OCI-LY3 (cell line): ENCODE results near the gene PHF19.

Source experiments
- H2AFZ ChIP-seq: fragments of 200-600, 300-600 bp; shearing (Covaris generic); 2 replicates; pipeline ENCODE4 v1.6.0; 2014; ENCODE audit warnings: antibody characterized with exemption, low read depth, low read length
- H3K27ac ChIP-seq: fragments of 200-600, 300-600 bp; sonication (generic); 2 replicates; pipeline ENCODE4 v1.5.1; 2014; ENCODE audit warnings: mild to moderate bottlenecking, low read length, moderate library complexity, mixed read lengths
- H3K27me3 ChIP-seq: fragments of 200-600, 300-600 bp; sonication (generic); 2 replicates; pipeline ENCODE4 v1.6.1; 2014; ENCODE audit warnings: low read depth, low read length, mixed read lengths
- H3K36me3 ChIP-seq: fragments of 200-600, 300-600 bp; sonication (generic); replicated peaks from 2 replicates; pipeline ENCODE3; 2014; ENCODE audit warnings: low read depth, low read length, mixed read lengths
- H3K4me1 ChIP-seq: fragments of 300-600, 200-600 bp; sonication (generic); 2 replicates; pipeline ENCODE4 v1.6.1; 2014; ENCODE audit warnings: low read length, mixed read lengths
- H3K4me2 ChIP-seq: fragments of 200-600, 300-600 bp; sonication (generic); 2 replicates; pipeline ENCODE4 v1.6.1; 2014; ENCODE audit warnings: low read length, mixed read lengths
- H3K4me3 ChIP-seq: fragments of 300-600, 200-600 bp; sonication (generic); 2 replicates; pipeline ENCODE4 v1.5.1; 2014; ENCODE audit warnings: antibody characterized with exemption, mild to moderate bottlenecking, low read length, moderate library complexity
- H3K79me2 ChIP-seq: fragments of 300-600, 200-600 bp; shearing (Covaris generic); 2 replicates; pipeline ENCODE4 v1.6.1; 2014; ENCODE audit warnings: mild to moderate bottlenecking, low read length, mixed read lengths
- H3K9ac ChIP-seq: fragments of 300-600, 200-600 bp; shearing (Covaris generic); 2 replicates; pipeline ENCODE4 v1.6.0; 2014; ENCODE audit warnings: mild to moderate bottlenecking, low read length, moderate library complexity
- H3K9me3 ChIP-seq: fragments of 200-600, 300-600 bp; shearing (Covaris generic); 2 replicates; pipeline ENCODE4 v1.6.1; 2014; ENCODE audit warnings: low read length, mixed read lengths; ENCODE audit not compliant: insufficient read depth
- H4K20me1 ChIP-seq: fragments of 200-600, 300-600 bp; sonication (generic); 2 replicates; pipeline ENCODE4 v1.6.1; 2016; ENCODE audit warnings: low read length, mixed read lengths; ENCODE audit not compliant: insufficient read depth
- EZH2phosphoT487 ChIP-seq: fragments of 200-600 bp; shearing (Covaris generic); IDR thresholded peaks from 2 replicates; pipeline ENCODE4 v1.6.1; 2018; ENCODE audit warnings: antibody characterized with exemption, mixed run types, low read depth
- TF ChIP-seq, protein P1 (sequence below): fragments of 200-600, 300-600 bp; sonication (generic); IDR thresholded peaks from 2 replicates; pipeline ENCODE4 v1.5.1; 2014; ENCODE audit warnings: antibody characterized with exemption, low read length, low read depth

The PHF19 gene

GRCh38 chr9:120883608-120883996 is 6.6 kb upstream of the PHF19 start:
- no peak overlapping the region for H3K27ac ChIP-seq
- no peaks in the 10 kb centered on the region for H3K27me3 ChIP-seq
- peaks cover 3% of the 10 kb centered on the region; the same call in 1 of the 2 replicates for H3K79me2 ChIP-seq
- no peak for TF ChIP-seq EZH2phosphoT487
- TF ChIP-seq, protein P1, sequence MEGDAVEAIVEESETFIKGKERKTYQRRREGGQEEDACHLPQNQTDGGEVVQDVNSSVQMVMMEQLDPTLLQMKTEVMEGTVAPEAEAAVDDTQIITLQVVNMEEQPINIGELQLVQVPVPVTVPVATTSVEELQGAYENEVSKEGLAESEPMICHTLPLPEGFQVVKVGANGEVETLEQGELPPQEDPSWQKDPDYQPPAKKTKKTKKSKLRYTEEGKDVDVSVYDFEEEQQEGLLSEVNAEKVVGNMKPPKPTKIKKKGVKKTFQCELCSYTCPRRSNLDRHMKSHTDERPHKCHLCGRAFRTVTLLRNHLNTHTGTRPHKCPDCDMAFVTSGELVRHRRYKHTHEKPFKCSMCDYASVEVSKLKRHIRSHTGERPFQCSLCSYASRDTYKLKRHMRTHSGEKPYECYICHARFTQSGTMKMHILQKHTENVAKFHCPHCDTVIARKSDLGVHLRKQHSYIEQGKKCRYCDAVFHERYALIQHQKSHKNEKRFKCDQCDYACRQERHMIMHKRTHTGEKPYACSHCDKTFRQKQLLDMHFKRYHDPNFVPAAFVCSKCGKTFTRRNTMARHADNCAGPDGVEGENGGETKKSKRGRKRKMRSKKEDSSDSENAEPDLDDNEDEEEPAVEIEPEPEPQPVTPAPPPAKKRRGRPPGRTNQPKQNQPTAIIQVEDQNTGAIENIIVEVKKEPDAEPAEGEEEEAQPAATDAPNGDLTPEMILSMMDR, result no peak
- H3K4me2 ChIP-seq, result no peak overlapping the region
- no peak overlapping the region for H3K9ac ChIP-seq
- peaks cover 16% of the 10 kb centered on the region for H3K4me1 ChIP-seq
- no peak overlapping the region for H3K4me3 ChIP-seq
- H2AFZ ChIP-seq, result no peak overlapping the region
- H3K36me3 ChIP-seq, result no peaks in the 10 kb centered on the region
- H4K20me1 ChIP-seq, result no peaks in the 10 kb centered on the region
- H3K9me3 ChIP-seq, result no peaks in the 10 kb centered on the region

- no peak overlapping the region for H3K4me2 ChIP-seq
- H3K36me3 ChIP-seq, result no peaks in the 10 kb centered on the region
- H3K27me3 ChIP-seq, result no peaks in the 10 kb centered on the region
- no peak overlapping the region for H3K4me3 ChIP-seq
- H3K9me3 ChIP-seq, result no peaks in the 10 kb centered on the region
- H3K27ac ChIP-seq, result no peak overlapping the region
- peaks cover 9% of the 10 kb centered on the region for H3K79me2 ChIP-seq
- H3K4me1 ChIP-seq, result peaks cover 21% of the 10 kb centered on the region
- no peaks in the 10 kb centered on the region for H4K20me1 ChIP-seq
- no peak overlapping the region for H2AFZ ChIP-seq
- TF ChIP-seq EZH2phosphoT487, result no peak
- TF ChIP-seq, protein P1, result no peak
- H3K9ac ChIP-seq, result no peak overlapping the region
Measured at GRCh38 chr9:120882935-120883607, 6.1 kb upstream of the PHF19 start.

DNA sequence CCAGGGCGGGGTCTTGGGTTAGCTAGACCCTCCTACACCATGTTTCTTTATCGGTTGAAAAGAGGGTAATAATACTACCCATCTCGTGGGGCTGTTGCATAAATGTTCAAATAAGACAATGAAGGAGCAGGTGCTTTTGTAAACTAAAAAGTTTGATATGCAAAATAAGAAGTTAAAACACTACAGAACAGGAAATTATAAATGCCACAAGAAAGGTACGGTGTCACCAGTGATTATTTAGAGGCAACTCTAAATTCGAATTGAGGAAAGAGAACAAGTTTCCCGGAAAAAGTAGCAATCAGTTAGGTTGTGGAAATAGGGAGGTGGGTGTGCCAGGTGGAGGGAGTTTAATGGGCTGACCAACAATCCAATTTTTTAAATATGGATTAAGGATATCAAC is 2.5 kb upstream of the PHF19 start:
- Histone ChIP-seq H3K9me3 (no peaks in the 10 kb centered on the region), H2AFZ (no peak overlapping the region), H3K4me1 (peaks cover 38% of the 10 kb centered on the region), H3K79me2 (peaks cover 34% of the 10 kb centered on the region), H3K4me3 (no peak overlapping the region), H3K36me3 (peaks cover 5% of the 10 kb centered on the region), H4K20me1 (no peaks in the 10 kb centered on the region), H3K4me2 (peak overlapping the region; percentile 100), H3K27ac (no peak overlapping the region), H3K27me3 (no peaks in the 10 kb centered on the region), H3K9ac (no peak overlapping the region)
- TF ChIP-seq EZH2phosphoT487, result no peak
- TF ChIP-seq, protein P1, result no peak

- no peak for TF ChIP-seq EZH2phosphoT487
- TF ChIP-seq, protein P1, result no peak
- Histone ChIP-seq H3K4me2 (peak overlapping the region; percentile 100), H3K4me3 (peak overlapping the region; percentile 85), H3K36me3 (peaks cover 15% of the 10 kb centered on the region), H3K4me1 (peaks cover 38% of the 10 kb centered on the region), H3K27me3 (no peaks in the 10 kb centered on the region), H3K27ac (peak overlapping the region; percentile 81), H3K9ac (peak overlapping the region; percentile 98), H2AFZ (no peak overlapping the region), H3K9me3 (no peaks in the 10 kb centered on the region), H3K79me2 (peaks cover 34% of the 10 kb centered on the region), H4K20me1 (no peaks in the 10 kb centered on the region)
Measured at GRCh38 chr9:120878188-120879130, 1.5 kb upstream of the PHF19 start.
